GM21390 (cell line): ENCODE results near the gene COQ3.
A peak's percentile ranks its signal among the peaks of the same experiment; 100 is the strongest.

Source experiments
- ATAC-seq: cut with Tn5 transposase; IDR thresholded peaks from one replicate; pipeline ENCODE4 v1.9.1; 2021; ENCODE audit not compliant: unreplicated experiment

The COQ3 gene

GRCh38 chr6:99393698-99394531 is at the start of gene COQ3:
TSS of gene COQ3 (minus strand) at chr6:99394195. CDS start at chr6:99394179, 16 bp downstream.
- peak; percentile 76 for ATAC-seq

GRCh38 chr6:99434702-99435530 is 40.9 kb upstream of the COQ3 start:
- peak; percentile 87 for ATAC-seq

- no peak for ATAC-seq
These were observed 38.9 kb upstream of the COQ3 start for GRCh38 chr6:99432877-99433276.

- no peak for ATAC-seq
These were observed 37.9 kb upstream of the COQ3 start for GRCh38 chr6:99431901-99432300.

- ATAC-seq = no peak
These were observed 34.0 kb upstream of the COQ3 start for GRCh38 chr6:99427988-99428387.

GRCh38 chr6:99426451-99426757 is 32.4 kb upstream of the COQ3 start:
- ATAC-seq = no peak

GRCh38 chr6:99425647-99426450 is 31.9 kb upstream of the COQ3 start:
- peak; percentile 53 for ATAC-seq

- peak; percentile 88 for ATAC-seq
These were observed 31.0 kb upstream of the COQ3 start, which contains the start of gene PNISR for GRCh38 chr6:99424761-99425646. TSS of gene PNISR (minus strand) at chr6:99425308. CDS start at chr6:99414659, 10,649 bp downstream.

- ATAC-seq = no peak
These were observed 30.0 kb upstream of the COQ3 start for GRCh38 chr6:99424022-99424421.

GRCh38 chr6:99422912-99423311 is 28.9 kb upstream of the COQ3 start:
- ATAC-seq = no peak

- ATAC-seq = peak; percentile 83
These were observed 23.1 kb upstream of the COQ3 start for GRCh38 chr6:99416892-99417767.

- no peak for ATAC-seq
These were observed 22.2 kb upstream of the COQ3 start for GRCh38 chr6:99416226-99416625.

GRCh38 chr6:99415446-99415845 is 21.5 kb upstream of the COQ3 start:
- no peak for ATAC-seq

GRCh38 chr6:99412065-99412464 is 18.1 kb upstream of the COQ3 start:
- no peak for ATAC-seq

GRCh38 chr6:99409672-99410071 is 15.7 kb upstream of the COQ3 start:
- no peak for ATAC-seq

- no peak for ATAC-seq
These were observed 13.1 kb upstream of the COQ3 start for GRCh38 chr6:99407076-99407475.

GRCh38 chr6:99402448-99402847 is 8.5 kb upstream of the COQ3 start:
- no peak for ATAC-seq

- ATAC-seq = no peak
These were observed 3.3 kb upstream of the COQ3 start for GRCh38 chr6:99397287-99397686.

GRCh38 chr6:99393366-99393697 is 663 bp downstream of the COQ3 start:
- peak; percentile 33 for ATAC-seq
